Vagina (tissue), 2 donors: Measurements from ENCODE around the gene SMIM21.

ENCODE experiments used
- POLR2A ChIP-seq, 2 donors: fragments of 450-650 bp; IDR thresholded peaks; one replicate each; pipeline ENCODE4 v1.6.1; 2017; ENCODE audit warnings: antibody characterized with exemption in 2 of 2, mild to moderate bottlenecking in 2 of 2, moderate library complexity in 2 of 2
- TF ChIP-seq, protein P1 (sequence below), 3 experiments: fragments of 450-650 bp in 2 of 3; fragments of 200-600 bp in 1 of 3; sonication (generic) in 1 of 3; IDR thresholded peaks; one replicate each; pipeline ENCODE4 v1.5.1; 2017 to 2019; ENCODE audit warnings: antibody characterized with exemption in 3 of 3, mild to moderate bottlenecking in 2 of 3, moderate library complexity in 2 of 3

DNA sequence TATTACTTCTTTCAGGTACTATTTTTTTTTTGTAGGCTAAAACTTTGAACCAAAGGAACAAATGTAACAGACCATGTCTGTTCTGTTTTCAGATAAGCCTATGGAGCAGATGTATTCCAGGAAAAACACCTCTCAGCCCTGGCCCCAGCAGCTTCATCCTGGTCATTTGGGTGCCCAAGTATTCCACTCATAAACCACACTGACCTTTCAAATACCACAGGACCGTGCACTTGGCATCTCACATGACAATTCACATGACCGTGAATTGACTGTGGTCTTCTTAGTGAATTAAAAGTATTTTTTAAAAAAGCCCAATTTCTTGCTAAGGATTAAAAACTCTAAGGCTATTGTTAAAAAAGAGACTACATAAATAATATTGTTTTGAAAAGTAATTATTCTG is 50.2 kb downstream of the SMIM21 start:
- no peak for TF ChIP-seq POLR2A (IDR thresholded peaks at IDR 0.05)
- TF ChIP-seq, protein P1, sequence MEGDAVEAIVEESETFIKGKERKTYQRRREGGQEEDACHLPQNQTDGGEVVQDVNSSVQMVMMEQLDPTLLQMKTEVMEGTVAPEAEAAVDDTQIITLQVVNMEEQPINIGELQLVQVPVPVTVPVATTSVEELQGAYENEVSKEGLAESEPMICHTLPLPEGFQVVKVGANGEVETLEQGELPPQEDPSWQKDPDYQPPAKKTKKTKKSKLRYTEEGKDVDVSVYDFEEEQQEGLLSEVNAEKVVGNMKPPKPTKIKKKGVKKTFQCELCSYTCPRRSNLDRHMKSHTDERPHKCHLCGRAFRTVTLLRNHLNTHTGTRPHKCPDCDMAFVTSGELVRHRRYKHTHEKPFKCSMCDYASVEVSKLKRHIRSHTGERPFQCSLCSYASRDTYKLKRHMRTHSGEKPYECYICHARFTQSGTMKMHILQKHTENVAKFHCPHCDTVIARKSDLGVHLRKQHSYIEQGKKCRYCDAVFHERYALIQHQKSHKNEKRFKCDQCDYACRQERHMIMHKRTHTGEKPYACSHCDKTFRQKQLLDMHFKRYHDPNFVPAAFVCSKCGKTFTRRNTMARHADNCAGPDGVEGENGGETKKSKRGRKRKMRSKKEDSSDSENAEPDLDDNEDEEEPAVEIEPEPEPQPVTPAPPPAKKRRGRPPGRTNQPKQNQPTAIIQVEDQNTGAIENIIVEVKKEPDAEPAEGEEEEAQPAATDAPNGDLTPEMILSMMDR (IDR thresholded peaks at IDR 0.05) = no peak
